Thoracic aorta (tissue), 2 donors: ENCODE results near the gene CTNNBIP1. TPM values are rescaled to one million over a fixed set of nuclear protein-coding genes. Genes with fewer than 3 reads are reported as not detected.

Experiments
- ATAC-seq: fragments of 150-250 bp; one replicate; pipeline ENCODE4 v1.8.0; 2017; ENCODE audit warnings: low read depth; ENCODE audit not compliant: insufficient number of reproducible peaks, low FRiP score
- DNase-seq: peaks from one replicate; pipeline ENCODE4 v3.0.0-alpha.2; 2020; ENCODE audit warnings: low spot score
- H3K27ac ChIP-seq, 2 donors: fragments of 200-600 bp; sonication (generic); 1 replicate in 1 of 2; 2 replicates in 1 of 2; pipeline ENCODE4 v1.5.1; 2016; ENCODE audit warnings: mild to moderate bottlenecking in 2 of 2, moderate library complexity in 2 of 2
- H3K27me3 ChIP-seq: fragments of 200-600 bp; sonication (generic); replicated peaks from 2 replicates; pipeline ENCODE4 v1.6.0; 2016; ENCODE audit warnings: mild to moderate bottlenecking; ENCODE audit not compliant: insufficient read depth
- H3K36me3 ChIP-seq: fragments of 200-600 bp; sonication (generic); one replicate; pipeline ENCODE4 v1.5.1; 2016
- H3K4me1 ChIP-seq, 2 donors: fragments of 200-600 bp; sonication (generic); 1 replicate in 1 of 2; 2 replicates in 1 of 2; pipeline versions ENCODE4 v1.5.1 to v1.6.0; 2016; ENCODE audit warnings: low read depth in 2 of 2, mild to moderate bottlenecking in 1 of 2; ENCODE audit not compliant: control insufficient read depth in 1 of 2
- H3K4me3 ChIP-seq: fragments of 200-600 bp; sonication (generic); 2 replicates; pipeline ENCODE4 v1.5.1; 2016; ENCODE audit warnings: mild to moderate bottlenecking
- H3K9me3 ChIP-seq: fragments of 200-600 bp; sonication (generic); 2 replicates; pipeline ENCODE4 v1.5.1; 2016
- total RNA-seq, 2 donors: library from RNA; depleted of rRNA; stranded (reverse); fragments of >200 nt; gene quantifications; one replicate each; pipeline versions ENCODE4 v1.1.0 to v1.2.3, GENCODE V29; 2016
- TF ChIP-seq, protein P1 (sequence below): fragments of 200-600 bp; sonication (generic); IDR thresholded peaks from one replicate; pipeline ENCODE4 v1.5.1; 2019; ENCODE audit warnings: antibody characterized with exemption

CTNNBIP1 gene
- total RNA-seq, 2 donors from 2014 or later = 13.4 to 22.3 TPM

DNA sequence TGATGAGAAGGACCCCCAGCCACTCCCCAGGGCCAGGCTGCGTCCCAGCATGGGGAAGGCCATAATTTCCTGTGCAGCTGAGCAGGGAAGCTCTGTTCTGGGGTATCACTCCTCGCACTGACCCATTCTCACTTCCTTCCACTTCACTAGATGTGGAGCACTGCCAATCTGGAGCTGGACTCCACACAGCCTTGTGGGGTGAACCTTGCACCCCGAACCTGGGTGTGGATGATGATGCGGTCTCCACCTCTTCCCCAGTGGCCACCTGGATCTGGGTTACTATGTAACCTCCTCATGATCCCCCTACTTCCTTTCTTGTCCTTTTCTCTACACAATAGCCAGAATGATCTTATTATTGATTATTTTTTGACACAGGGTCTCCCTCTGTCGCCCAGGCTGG is 36.7 kb downstream of the CTNNBIP1 start:
- Histone ChIP-seq H3K9me3 (no peaks in the 10 kb centered on the region), H3K27ac (no peak overlapping the region), H3K4me1 (peaks cover 0 to 16% of the 10 kb centered on the region in 2 donors), H3K4me3 (no peak overlapping the region), H3K36me3 (peaks cover 11% of the 10 kb centered on the region), H3K27me3 (no peaks in the 10 kb centered on the region)
- DNase-seq (no peak), ATAC-seq (no peak)
- TF ChIP-seq, protein P1, sequence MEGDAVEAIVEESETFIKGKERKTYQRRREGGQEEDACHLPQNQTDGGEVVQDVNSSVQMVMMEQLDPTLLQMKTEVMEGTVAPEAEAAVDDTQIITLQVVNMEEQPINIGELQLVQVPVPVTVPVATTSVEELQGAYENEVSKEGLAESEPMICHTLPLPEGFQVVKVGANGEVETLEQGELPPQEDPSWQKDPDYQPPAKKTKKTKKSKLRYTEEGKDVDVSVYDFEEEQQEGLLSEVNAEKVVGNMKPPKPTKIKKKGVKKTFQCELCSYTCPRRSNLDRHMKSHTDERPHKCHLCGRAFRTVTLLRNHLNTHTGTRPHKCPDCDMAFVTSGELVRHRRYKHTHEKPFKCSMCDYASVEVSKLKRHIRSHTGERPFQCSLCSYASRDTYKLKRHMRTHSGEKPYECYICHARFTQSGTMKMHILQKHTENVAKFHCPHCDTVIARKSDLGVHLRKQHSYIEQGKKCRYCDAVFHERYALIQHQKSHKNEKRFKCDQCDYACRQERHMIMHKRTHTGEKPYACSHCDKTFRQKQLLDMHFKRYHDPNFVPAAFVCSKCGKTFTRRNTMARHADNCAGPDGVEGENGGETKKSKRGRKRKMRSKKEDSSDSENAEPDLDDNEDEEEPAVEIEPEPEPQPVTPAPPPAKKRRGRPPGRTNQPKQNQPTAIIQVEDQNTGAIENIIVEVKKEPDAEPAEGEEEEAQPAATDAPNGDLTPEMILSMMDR = no peak

DNA sequence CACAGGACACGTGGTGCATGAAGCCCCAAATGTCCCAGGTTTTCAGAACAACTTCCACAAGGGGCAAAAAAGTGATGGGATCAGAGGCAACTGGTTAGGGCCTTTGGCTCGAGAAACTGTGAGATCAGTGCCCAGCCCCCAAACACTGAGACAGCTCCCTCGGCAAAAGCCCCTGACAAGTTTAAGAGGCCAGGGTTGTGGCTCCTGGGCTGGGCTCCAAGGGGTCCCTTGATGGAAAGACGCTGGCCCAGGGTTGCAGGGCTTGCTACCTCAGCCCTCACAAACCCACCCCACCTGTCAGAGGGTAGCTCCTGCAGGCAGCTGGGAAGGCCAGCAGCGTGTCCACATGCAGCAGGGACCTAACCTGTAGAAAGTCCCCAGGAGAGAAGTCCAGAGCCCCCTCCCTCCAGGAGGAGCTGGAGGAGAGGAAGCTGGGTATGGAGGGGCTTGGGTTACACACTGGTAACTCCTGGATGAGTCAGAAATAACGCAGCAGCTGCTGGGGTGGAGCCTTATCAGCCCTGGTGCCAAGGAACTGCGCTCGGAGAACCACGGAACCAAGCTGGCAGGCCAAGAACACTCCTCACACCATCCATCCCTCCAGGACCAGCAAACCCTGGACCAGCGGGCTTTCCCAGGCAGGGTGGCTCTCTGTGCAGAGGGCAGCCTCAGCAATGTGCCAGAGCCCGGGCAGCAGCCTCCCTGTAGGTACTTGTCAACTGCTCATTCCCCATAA is 37.5 kb downstream of the CTNNBIP1 start:
- DNase-seq (no peak), ATAC-seq (no peak)
- no peaks in the 10 kb centered on the region for H3K27me3 ChIP-seq
- H3K36me3 ChIP-seq = peaks cover 11% of the 10 kb centered on the region
- no peaks in the 10 kb centered on the region for H3K9me3 ChIP-seq
- no peak overlapping the region for H3K4me3 ChIP-seq
- TF ChIP-seq, protein P1 = no peak
- no peak overlapping the region for H3K27ac ChIP-seq
- peaks cover 0 to 16% of the 10 kb centered on the region in 2 donors for H3K4me1 ChIP-seq

DNA sequence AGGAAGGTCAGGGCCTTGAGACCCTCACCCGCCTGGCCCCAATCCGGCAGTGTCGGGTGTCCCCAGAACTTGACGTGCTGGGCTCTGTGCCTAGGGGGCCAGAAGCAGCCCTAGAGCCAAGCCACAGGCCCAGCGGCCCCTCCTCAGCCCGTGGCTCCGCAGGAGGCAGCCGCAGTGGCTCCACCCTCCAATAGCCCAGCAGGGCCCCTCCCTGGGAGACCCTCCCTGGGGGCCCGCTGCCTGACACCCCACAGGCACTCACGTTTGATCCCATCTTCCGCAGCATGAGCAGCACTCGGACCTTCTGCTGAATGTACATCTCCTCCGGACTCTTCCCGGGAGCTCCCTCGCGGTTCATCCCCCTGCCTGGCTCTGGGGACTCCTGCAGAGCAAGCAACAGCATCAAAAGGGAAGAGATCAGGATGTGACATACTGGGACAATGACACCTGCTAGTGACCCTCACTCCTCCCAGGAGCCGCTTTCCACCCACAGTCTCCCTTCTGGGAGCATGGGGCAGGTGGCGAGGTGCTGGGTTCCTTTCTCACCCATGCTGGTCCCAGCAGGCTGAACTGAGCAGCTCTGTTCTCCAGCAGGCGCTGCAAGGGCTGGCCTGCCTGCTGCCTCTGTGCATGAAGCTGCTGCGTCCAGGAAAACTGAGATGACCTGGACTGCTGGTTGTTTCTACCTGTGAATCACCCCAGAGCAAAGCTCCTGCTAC is 38.2 kb downstream of the CTNNBIP1 start:
- Histone ChIP-seq H3K27ac (no peak overlapping the region), H3K27me3 (no peaks in the 10 kb centered on the region), H3K9me3 (no peaks in the 10 kb centered on the region), H3K4me3 (no peak overlapping the region), H3K36me3 (peaks cover 11% of the 10 kb centered on the region), H3K4me1 (peaks cover 0 to 16% of the 10 kb centered on the region in 2 donors)
- ATAC-seq = no peak
- no peak for DNase-seq
- TF ChIP-seq, protein P1 = no peak

DNA sequence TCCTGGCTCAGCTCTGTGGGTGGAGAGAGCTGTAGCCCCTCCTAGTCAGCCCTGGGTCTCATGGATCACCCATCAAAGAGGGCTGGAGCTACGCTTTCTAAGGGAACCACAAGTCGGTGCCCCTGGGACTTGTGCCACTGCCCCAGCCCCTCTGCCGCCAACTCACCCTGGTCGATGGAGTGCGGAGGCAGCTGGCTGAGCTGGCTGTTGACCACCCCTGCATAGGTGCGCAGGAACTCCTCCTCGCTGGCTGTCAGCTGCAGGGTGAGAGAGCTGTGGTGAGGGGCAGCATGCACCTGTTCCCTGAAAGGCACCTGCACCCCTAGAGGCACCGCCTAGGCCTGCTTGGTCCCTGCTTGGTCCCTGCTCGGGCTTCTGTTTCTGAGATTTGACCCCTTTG is 39.0 kb downstream of the CTNNBIP1 start:
- TF ChIP-seq, protein P1 = no peak
- H3K27ac ChIP-seq = no peak overlapping the region
- H3K4me1 ChIP-seq = peaks cover 0 to 11% of the 10 kb centered on the region in 2 donors
- H3K9me3 ChIP-seq = no peaks in the 10 kb centered on the region
- H3K27me3 ChIP-seq = no peaks in the 10 kb centered on the region
- DNase-seq (no peak), ATAC-seq (no peak)
- H3K4me3 ChIP-seq = no peak overlapping the region
- H3K36me3 ChIP-seq = peaks cover 11% of the 10 kb centered on the region

DNA sequence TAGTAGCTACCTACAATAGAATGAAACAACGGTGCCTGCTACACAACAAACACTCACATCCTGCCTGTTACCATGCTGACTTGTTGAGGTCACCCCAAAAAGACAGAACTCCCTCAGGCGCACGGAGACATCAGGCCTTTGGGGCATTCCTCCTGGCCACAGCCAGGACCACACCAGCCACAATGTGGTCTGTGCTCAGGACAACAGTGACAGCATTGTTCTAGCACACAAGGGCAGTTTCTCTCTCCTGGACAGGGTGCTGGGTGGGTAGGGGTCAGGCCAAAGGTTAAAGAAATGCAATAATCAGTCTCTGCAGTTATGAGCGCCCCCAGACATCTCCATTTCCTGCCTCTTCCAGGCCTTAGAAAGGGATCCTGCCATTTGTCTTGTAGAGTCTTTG is 39.5 kb downstream of the CTNNBIP1 start:
- no peaks in the 10 kb centered on the region for H3K9me3 ChIP-seq

More for the DNA sequence above, 39.5 kb downstream of the CTNNBIP1 start:
- Histone ChIP-seq H3K27ac (no peak overlapping the region), H3K4me1 (peaks cover 0 to 7% of the 10 kb centered on the region in 2 donors), H3K27me3 (no peaks in the 10 kb centered on the region), H3K36me3 (peaks cover 11% of the 10 kb centered on the region), H3K4me3 (no peak overlapping the region)
- DNase-seq (no peak), ATAC-seq (no peak)
- TF ChIP-seq, protein P1 = no peak
